ENCODE data around the gene FKBP15.
A peak's percentile ranks its signal among the peaks of the same experiment; 100 is the strongest.
"Not testable (repeated sequence)": the region's sequence is repeated elsewhere in the genome, so short reads cannot be mapped to it uniquely, and the experiment has no call there.

Gene FKBP15, protein sequence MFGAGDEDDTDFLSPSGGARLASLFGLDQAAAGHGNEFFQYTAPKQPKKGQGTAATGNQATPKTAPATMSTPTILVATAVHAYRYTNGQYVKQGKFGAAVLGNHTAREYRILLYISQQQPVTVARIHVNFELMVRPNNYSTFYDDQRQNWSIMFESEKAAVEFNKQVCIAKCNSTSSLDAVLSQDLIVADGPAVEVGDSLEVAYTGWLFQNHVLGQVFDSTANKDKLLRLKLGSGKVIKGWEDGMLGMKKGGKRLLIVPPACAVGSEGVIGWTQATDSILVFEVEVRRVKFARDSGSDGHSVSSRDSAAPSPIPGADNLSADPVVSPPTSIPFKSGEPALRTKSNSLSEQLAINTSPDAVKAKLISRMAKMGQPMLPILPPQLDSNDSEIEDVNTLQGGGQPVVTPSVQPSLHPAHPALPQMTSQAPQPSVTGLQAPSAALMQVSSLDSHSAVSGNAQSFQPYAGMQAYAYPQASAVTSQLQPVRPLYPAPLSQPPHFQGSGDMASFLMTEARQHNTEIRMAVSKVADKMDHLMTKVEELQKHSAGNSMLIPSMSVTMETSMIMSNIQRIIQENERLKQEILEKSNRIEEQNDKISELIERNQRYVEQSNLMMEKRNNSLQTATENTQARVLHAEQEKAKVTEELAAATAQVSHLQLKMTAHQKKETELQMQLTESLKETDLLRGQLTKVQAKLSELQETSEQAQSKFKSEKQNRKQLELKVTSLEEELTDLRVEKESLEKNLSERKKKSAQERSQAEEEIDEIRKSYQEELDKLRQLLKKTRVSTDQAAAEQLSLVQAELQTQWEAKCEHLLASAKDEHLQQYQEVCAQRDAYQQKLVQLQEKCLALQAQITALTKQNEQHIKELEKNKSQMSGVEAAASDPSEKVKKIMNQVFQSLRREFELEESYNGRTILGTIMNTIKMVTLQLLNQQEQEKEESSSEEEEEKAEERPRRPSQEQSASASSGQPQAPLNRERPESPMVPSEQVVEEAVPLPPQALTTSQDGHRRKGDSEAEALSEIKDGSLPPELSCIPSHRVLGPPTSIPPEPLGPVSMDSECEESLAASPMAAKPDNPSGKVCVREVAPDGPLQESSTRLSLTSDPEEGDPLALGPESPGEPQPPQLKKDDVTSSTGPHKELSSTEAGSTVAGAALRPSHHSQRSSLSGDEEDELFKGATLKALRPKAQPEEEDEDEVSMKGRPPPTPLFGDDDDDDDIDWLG

DNA sequence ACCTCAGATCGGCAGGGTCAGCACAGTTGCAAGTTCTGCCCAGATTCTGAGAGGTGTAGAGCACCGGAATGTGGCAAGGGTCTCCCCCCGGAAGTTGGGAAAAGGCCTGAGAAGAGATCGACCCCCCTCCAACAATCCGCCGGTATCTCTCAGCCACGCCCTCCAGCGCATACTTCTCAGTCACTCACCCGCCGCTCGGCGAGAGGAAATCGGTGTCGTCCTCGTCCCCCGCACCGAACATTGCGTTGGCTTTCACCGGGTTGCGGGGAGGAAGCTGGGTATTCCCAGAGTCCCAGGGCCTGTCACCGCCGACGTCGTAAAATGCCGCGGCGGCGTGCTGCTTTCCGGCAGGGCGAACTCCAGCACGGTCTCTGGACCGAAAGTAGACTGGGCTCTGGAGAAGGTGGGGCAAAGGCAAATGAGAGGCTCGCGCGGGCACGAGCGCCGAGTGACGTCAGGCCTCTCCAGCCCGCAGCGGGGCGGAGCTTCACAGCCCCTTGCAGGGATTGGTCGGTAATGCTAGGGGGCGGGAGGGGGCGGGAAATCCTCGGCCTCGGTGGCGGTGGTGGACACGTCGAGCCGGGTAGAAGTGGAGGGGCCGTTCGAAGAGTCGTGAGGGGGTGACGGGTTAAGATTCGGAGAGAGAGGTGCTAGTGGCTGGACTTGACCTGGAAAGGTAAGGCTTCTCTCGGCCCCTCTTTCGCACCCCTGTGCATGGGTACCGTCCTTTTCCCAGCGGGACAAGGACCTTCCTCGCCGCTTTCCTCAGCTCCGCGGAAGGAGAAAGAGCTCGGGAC is at the start of gene FKBP15, which contains the start of gene SLC31A1:
TSS of gene FKBP15 (minus strand) at position 275 of the 797 bp plus-strand sequence. CDS start at position 241, 34 bp downstream.
TSS of gene SLC31A1 (plus strand) at position 542 of the 797 bp plus-strand sequence. CDS start 34,605 bp downstream, outside the sequence.
- DNase-seq: peak; percentile 97

DNA sequence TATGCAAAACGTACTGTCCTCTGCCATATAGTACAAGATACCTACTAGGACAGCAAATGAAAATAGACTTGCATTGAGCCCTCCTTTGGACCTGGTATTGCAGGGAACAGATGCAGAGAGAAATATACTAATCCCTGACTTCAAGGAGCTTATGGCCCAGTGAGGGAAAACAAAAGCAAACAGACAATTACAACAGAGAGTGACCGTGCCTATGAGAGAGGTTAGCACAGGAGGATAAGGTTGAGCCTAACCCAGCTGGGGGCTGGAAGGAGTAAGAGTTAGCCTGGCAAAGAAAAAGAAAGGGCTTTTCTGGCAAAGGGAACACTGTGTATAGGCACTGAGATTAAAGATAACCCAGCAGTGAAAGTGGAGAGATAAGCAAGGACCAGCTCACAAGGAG is 48.8 kb upstream of the FKBP15 start:
- DNase-seq: no peak

DNA sequence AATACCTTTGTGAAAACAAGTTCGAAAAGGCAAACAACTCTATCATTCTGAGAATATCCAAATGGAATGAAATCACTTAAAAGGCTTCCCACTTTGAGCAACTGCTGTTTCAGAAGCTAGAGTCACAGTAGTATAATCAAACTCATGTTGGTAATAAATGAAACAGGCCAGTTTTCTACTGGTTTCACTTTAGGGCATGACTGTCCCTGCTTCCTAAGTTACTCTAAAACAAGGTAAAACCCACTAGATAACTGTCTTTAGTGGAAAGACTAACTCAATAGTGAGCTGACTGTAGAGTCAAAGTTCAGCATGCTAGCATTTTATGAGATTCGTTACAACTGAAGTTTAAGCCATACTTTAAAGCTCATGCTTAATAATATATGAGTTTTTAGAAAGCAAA is 48.3 kb upstream of the FKBP15 start:
- no peak for DNase-seq

DNA sequence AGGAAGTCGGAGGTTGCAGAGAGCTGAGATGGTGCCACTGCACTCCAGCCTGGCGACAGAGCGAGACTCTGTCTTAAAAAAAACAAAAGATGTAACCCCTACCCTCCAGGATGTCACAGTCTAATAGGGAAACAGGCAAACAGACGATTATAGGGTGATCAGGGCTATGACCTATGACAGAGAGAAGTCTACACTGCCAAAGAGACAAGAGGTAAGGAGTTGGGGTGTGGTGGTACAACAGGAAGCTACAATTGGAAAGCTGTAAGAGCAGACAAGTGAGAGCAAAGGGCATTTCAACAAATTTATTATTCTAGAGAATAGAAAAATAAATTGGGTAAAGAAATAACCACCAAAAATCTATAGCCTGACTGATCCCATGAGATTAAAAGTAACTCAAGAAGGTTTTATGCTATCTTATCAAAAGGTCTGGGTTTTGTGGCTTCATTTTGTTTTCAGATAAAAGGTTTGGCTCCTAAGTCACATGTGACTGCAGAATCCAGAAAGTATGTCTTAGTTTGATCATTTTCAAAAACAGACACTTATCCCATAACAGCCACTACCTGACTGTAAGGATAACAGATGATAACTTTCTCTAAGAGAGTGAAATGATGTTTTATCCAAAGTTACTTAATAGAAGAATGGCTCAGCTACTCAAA is 47.0 kb upstream of the FKBP15 start:
- DNase-seq: no peak

DNA sequence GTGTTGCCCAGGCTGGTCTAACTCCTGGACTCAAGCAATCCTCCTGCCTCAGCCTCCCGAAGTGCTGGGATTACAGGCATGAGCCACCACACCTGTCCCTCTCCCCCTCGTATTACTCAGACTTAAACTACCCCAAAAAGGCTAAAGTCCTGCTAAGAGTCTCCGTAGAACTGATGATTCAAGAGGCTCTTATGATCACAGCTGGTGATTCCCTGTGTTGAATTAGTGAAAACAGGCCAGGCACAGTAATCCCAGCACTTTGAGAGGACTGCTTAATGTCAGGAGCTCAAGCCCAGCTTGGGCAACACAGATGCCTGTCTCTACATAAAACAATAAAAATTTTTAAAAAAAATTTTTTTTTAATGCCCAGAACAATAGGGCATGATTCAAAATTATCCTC is 45.1 kb upstream of the FKBP15 start:
- no peak for DNase-seq

DNA sequence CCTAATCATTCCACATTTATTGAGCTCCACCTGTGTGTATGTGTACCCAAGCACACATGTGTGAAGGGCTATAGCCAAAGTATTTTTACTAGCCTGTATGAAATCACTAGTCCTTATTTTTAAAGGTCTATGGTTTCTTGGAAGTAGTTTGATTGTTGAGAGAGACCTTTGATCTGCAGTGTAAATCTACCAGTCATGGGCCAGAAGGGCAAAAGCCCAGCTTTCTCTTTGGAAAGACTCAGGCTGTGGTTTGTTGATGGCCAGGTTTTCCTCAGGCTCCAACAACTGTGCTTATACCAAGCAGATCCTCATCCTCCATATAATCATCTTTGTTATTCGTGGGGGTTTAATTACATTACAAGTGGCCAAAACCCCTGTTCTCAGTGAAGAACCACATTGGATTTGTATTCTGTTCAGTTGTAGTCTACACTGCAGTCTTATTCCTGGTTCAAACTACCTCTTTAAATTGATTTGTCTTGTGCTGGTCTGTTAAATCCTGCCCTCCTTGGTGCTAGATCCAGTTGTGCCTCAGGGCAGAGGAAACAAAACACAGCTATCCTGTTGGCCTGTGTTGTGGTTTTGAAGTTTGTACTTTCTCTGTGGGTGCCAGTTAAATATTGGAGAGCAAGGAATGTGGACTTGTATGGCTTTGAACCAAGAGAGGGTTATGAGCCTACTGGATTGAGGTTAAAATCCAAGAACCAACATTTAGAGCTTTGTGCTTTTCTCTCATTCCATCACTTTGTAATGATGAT is 41.0 kb upstream of the FKBP15 start:
- no peak for DNase-seq

DNA sequence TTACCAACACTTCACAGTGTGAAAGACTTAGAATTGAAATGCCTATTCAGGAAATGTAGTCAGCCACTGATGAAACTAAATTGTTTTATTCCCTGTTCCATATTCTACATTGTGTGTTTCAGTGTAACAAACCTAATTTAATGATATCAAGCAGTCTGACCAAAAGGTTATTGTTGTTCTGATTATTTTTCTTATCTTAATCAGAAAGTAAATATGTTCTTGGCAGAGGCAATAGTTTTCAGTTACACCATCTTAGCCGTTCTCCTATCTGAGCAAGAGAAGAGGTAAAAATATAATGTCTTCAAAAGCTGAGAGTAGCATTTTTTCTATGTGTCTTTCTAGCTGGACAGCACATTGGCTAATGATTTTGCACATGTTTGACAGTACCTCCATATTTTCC is 37.2 kb upstream of the FKBP15 start:
- no peak for DNase-seq

DNA sequence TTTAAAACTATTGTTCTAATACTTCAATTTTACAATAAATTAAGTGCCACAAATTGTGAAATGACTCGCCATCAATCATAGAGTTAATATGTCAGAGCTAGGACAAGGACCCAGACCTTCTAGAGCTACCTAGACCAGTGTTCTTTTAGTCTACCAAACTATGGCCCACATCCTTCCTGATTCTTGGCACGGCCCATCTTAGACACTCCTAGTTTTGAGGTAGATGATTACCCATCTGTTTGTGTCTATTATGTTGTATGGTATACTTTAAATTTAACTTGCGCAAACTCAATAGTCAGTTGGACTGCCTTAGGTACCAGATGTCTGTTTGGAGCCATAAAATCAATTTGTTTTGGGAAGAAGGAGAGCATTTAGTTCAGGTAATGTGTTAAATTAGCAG is 36.8 kb upstream of the FKBP15 start:
- no peak for DNase-seq

DNA sequence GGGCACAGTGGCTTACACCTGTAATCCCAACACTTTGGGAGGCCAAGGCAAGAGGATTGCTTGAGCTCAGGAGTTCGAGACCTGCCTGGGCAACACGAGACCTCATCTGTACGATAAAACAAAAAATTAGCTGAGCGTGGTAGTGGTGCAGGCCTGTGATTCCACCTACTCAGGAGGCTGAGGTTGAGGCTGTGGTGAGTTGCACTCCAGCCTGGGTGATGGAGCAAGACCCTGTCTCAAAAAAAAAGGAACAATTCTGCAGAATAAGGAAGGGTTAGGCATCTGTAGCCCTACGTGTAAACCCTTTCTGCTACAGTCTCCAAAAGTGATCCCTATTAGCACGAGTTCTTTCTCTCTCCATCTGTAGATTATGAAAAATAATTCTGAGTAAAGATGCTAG is 34.4 kb upstream of the FKBP15 start:
- DNase-seq: no peak

DNA sequence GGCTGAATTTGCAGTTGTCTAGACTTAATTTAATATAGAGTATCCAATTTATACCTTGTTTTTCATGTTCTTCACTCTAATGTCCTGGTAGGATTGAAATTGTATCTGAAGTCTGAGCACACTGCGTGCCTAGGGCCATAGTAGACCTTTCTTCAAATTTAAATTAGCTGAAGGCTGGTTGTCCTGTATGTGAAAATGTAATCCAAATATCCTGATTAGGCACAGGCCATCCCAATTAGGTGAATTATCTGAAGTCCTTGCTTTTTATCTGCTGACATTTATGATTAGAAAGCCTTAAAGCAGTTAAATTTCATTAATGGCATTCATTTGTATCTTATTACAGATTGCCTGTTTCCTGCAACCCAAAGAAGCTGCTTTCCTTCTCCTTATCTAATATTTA is 33.9 kb upstream of the FKBP15 start:
- no peak for DNase-seq

DNA sequence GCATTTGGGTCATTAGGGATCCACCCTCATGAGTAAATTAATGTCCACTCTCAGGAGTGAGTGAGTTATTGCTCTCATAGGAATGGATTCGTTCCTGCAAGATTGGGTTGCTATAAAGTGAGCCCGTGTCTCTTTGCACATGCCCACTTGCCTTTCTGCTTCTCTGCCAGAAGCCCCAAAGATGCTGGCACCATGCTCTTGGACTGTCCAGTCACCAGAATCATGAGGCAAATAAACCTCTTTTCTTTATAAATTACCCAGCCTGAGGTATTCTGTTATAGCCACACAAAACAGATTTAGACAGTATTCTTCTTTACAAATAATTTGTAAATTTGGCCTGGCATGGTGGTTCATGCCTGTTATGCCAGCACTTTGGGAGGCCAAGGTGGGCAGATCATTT is 29.7 kb upstream of the FKBP15 start:
- no peak for DNase-seq

DNA sequence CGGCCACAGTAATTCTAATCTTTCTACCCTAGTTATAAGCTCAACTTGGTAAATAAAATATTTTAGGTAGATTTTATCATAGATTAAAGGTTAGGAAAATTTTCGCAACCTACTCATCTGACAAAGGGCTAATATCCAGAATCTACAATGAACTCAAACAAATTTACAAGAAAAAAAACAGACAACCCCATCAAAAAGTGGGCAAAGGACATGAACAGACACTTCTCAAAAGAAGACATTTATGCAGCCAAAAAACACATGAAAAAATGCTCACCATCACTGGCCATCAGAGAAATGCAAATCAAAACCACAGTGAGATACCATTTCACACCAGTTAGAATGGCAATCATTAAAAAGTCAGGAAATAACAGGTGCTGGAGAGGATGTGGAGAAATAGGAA is 28.6 kb upstream of the FKBP15 start:
- DNase-seq: not testable (repeated sequence)

DNA sequence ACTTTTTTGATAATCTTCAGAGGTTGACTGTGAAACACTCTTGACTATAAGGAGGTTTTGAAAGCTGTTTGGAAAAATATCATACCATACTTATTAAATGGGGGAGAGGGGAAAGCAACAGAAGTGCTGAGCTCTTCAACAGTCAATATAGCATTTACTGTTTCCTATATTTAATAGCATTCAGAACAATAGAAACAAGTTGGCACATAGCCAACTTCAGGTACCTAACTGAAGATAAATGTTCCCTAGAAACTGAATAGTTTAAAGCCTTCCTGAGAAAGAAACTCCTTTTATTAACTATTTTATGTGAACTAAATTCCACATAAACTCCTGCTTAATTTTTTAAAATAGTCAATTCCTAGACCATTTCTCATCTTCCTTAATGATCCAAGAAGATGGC is 26.6 kb upstream of the FKBP15 start:
- DNase-seq: peak; percentile 18

DNA sequence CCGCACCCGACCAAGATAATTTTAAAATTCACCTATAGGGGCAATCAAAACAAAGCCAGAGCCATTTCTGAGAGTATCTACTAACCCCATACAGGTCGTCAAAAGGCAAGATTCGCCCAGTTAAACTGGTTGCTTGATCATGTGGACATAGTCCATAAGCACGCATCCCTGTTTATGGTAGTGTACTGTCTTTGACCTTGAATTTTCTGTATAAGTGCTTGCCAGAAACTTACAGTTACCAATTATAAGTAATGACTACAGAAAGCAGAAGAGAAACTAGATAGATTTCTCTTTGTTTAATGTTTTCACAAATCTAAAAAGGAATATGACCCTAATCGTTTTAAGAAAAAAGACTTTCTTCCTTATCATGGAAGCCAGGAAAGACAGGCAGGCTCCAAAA is 25.9 kb upstream of the FKBP15 start:
- no peak for DNase-seq

DNA sequence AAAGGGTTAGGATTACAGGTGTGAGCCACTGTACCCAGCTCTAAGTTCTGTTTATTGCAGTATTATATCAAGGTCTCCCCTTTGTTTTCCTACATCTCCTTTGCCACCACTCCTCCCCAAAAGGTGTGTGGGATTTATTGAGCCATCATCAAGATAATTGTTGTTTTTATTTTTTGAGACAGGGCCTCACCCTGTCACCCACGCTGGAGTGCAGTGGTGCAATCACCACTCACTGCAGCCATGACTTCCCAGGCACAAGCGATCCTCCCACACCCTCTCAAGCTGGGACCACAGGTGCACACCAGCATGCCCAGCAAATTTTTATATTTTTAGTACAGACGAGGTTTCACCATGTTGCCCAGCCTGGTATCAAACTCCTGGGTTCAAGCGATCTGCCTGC is 24.8 kb upstream of the FKBP15 start:
- DNase-seq: no peak

DNA sequence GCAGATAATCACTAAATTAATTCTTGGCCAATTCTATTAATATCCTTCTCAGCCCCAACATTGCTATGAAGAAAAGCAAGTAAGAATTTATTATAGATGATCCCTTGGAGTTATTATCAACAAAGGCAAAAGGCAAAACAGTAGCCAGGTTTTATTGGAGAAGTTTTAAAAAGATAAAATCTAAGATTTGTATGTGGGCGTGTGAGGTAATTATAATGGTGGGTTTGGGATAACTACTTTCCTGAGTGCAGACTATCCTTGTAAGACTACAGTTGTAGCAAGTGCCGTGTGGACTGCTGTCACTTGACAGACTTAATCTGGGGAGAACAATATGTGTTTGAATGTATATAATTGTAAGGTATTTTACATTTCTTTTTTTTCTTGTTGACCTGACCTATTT is 23.5 kb upstream of the FKBP15 start:
- DNase-seq: no peak

DNA sequence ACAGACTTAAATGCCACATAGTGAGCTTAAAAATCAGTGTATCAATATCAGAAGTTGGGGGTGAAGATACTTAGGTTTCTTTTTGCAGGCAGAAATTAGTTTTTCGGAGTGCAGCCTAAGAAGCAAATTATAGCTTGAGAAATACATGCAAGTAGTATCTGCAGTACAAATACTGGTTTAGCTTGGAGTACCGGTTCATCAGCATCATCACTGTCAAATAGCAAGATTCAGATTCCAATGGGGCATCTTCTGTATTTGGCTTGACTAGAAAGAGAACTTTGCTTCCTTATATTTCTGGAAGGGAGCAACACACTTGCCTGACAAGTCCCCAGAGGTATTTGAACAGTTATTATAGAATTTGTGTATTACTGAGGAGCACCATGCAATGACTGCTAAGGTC is 20.1 kb upstream of the FKBP15 start:
- no peak for DNase-seq

DNA sequence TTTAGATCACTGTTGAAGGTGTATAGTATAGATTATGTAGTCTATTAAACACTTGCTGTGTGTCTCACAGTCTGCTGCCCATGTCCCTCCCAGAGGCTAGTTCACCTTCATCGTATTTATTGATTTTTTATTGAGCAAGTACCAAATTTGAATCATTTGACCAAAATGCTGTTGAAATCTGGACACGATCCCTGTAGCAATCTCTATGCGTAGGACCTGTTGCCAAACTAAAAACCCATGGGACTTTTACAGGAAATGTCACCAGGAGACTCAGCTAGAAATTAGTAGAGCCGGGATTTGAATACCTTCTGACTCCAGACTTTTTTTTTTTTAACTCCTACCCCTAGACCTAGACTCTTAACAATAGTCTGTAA is 17.8 kb upstream of the FKBP15 start:
- DNase-seq: no peak

DNA sequence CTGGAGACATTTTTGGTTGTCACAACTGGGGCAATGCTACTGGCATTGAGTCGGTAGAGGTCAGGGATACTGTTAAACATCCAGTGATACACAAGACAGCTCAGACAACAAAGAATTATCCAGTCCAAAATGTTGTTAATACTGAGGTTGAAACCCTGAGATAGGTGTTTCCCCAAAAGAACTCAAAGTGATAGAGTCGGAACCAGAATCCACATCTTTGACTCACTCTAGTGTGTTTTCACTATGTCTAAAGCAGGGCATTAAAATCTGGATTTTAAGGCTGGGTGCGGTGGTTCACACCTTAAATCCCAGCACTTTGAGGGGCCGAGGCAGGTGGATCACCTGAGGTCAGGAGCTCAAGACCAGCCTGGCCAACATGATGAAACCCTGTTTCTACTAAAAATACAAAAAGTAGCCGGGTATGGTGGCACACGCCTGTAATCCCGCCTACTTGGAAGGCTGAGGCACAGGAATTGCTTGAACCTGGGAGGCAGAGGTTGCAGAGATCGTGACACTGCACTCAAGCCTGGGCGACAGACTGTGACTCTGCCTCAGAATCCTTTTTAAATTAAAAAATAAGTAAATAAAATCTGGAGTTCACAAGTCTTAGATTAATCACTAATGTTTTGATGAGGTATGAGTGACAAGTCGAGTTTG is 17.3 kb upstream of the FKBP15 start:
- DNase-seq: no peak

DNA sequence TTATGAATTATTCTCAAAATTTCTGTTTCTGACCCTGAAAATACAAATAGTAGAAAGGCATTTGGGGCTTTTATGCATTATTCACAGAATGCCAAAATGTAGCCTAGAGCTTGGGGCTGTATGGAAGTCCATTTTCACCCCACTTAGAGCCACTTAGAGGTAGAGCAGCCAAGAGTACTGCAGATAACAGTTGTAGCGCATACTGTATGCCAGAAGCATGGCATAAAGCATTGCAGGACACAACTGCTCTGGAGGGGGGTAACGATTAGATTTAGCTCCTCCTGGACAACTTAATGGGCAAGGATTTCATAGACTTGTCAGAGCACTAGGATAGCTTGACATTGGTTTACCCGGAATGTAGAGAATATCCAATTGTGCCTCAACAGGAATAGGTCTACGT is 15.9 kb upstream of the FKBP15 start:
- no peak for DNase-seq
